ENCODE results near the gene MEG3.
"Not testable (repeated sequence)": the region's sequence is repeated elsewhere in the genome, so short reads cannot be mapped to it uniquely, and the experiment has no call there.

The MEG3 gene

GRCh38 chr14:100816950-100817901 is 8.7 kb upstream of the MEG3 start:
- no peak overlapping the region for H3K9ac ChIP-seq (ENCODE audit: low read length)
- H3K27me3 ChIP-seq (ENCODE audit: control insufficient read depth, insufficient read depth, low read length): no peaks in the 10 kb centered on the region
- H3K9me3 ChIP-seq (ENCODE audit: control insufficient read depth, low read depth, low read length): no peaks in the 10 kb centered on the region
- H3K36me3 ChIP-seq (ENCODE audit: control insufficient read depth, low read depth, low read length): no peaks in the 10 kb centered on the region
- H3K27ac ChIP-seq (ENCODE audit: low read length): no peak overlapping the region
- no peaks in the 10 kb centered on the region for H3K4me1 ChIP-seq (ENCODE audit: control insufficient read depth, low read depth, low read length)
- H3K4me3 ChIP-seq (ENCODE audit: low read length): no peak overlapping the region

- H3K36me3 ChIP-seq (ENCODE audit: control insufficient read depth, low read depth, low read length): no peaks in the 10 kb centered on the region
- no peaks in the 10 kb centered on the region for H3K9me3 ChIP-seq (ENCODE audit: control insufficient read depth, low read depth, low read length)
- no peak overlapping the region for H3K9ac ChIP-seq (ENCODE audit: low read length)
- no peak overlapping the region for H3K27ac ChIP-seq (ENCODE audit: low read length)
- no peak overlapping the region for H3K4me3 ChIP-seq (ENCODE audit: low read length)
- H3K4me1 ChIP-seq (ENCODE audit: control insufficient read depth, low read depth, low read length): no peaks in the 10 kb centered on the region
- no peaks in the 10 kb centered on the region for H3K27me3 ChIP-seq (ENCODE audit: control insufficient read depth, insufficient read depth, low read length)
These were observed 7.7 kb upstream of the MEG3 start for GRCh38 chr14:100818221-100818699.

GRCh38 chr14:100818923-100819322 is 7.0 kb upstream of the MEG3 start:
- not testable (repeated sequence) for H3K4me3 ChIP-seq (ENCODE audit: low read length); H3K9ac ChIP-seq (ENCODE audit: low read length); H3K9me3 ChIP-seq (ENCODE audit: control insufficient read depth, low read depth, low read length); H3K27ac ChIP-seq (ENCODE audit: low read length); H3K4me1 ChIP-seq (ENCODE audit: control insufficient read depth, low read depth, low read length); H3K27me3 ChIP-seq (ENCODE audit: control insufficient read depth, insufficient read depth, low read length); H3K36me3 ChIP-seq (ENCODE audit: control insufficient read depth, low read depth, low read length)

- Histone ChIP-seq H3K4me1 (ENCODE audit: control insufficient read depth, low read depth, low read length) (no peaks in the 10 kb centered on the region), H3K27ac (ENCODE audit: low read length) (no peak overlapping the region), H3K4me3 (ENCODE audit: low read length) (no peak overlapping the region), H3K27me3 (ENCODE audit: control insufficient read depth, insufficient read depth, low read length) (no peaks in the 10 kb centered on the region), H3K9me3 (ENCODE audit: control insufficient read depth, low read depth, low read length) (no peaks in the 10 kb centered on the region), H3K36me3 (ENCODE audit: control insufficient read depth, low read depth, low read length) (no peaks in the 10 kb centered on the region), H3K9ac (ENCODE audit: low read length) (no peak overlapping the region)
These were observed 6.5 kb upstream of the MEG3 start for GRCh38 chr14:100819453-100819828.

GRCh38 chr14:100819829-100820475 is 6.0 kb upstream of the MEG3 start:
- no peaks in the 10 kb centered on the region for H3K36me3 ChIP-seq (ENCODE audit: control insufficient read depth, low read depth, low read length)
- H3K4me3 ChIP-seq (ENCODE audit: low read length): no peak overlapping the region
- no peak overlapping the region for H3K9ac ChIP-seq (ENCODE audit: low read length)
- no peaks in the 10 kb centered on the region for H3K27me3 ChIP-seq (ENCODE audit: control insufficient read depth, insufficient read depth, low read length)
- no peaks in the 10 kb centered on the region for H3K9me3 ChIP-seq (ENCODE audit: control insufficient read depth, low read depth, low read length)
- H3K27ac ChIP-seq (ENCODE audit: low read length): no peak overlapping the region
- H3K4me1 ChIP-seq (ENCODE audit: control insufficient read depth, low read depth, low read length): no peaks in the 10 kb centered on the region

GRCh38 chr14:100820957-100821356 is 5.0 kb upstream of the MEG3 start:
- Histone ChIP-seq H3K9ac (ENCODE audit: low read length) (no peak overlapping the region), H3K27ac (ENCODE audit: low read length) (no peak overlapping the region), H3K4me1 (ENCODE audit: control insufficient read depth, low read depth, low read length) (no peaks in the 10 kb centered on the region), H3K36me3 (ENCODE audit: control insufficient read depth, low read depth, low read length) (no peaks in the 10 kb centered on the region), H3K27me3 (ENCODE audit: control insufficient read depth, insufficient read depth, low read length) (no peaks in the 10 kb centered on the region), H3K4me3 (ENCODE audit: low read length) (no peak overlapping the region), H3K9me3 (ENCODE audit: control insufficient read depth, low read depth, low read length) (no peaks in the 10 kb centered on the region)

GRCh38 chr14:100822013-100822412 is 3.9 kb upstream of the MEG3 start:
- Histone ChIP-seq H3K4me3 (ENCODE audit: low read length) (no peak overlapping the region), H3K4me1 (ENCODE audit: control insufficient read depth, low read depth, low read length) (no peaks in the 10 kb centered on the region), H3K27me3 (ENCODE audit: control insufficient read depth, insufficient read depth, low read length) (no peaks in the 10 kb centered on the region), H3K36me3 (ENCODE audit: control insufficient read depth, low read depth, low read length) (no peaks in the 10 kb centered on the region), H3K27ac (ENCODE audit: low read length) (no peak overlapping the region), H3K9me3 (ENCODE audit: control insufficient read depth, low read depth, low read length) (peaks cover 3% of the 10 kb centered on the region), H3K9ac (ENCODE audit: low read length) (no peak overlapping the region)

GRCh38 chr14:100822532-100823296 is 3.2 kb upstream of the MEG3 start:
- Histone ChIP-seq H3K27me3 (ENCODE audit: control insufficient read depth, insufficient read depth, low read length) (no peaks in the 10 kb centered on the region), H3K9me3 (ENCODE audit: control insufficient read depth, low read depth, low read length) (peaks cover 3% of the 10 kb centered on the region), H3K9ac (ENCODE audit: low read length) (no peak overlapping the region), H3K36me3 (ENCODE audit: control insufficient read depth, low read depth, low read length) (no peaks in the 10 kb centered on the region), H3K4me3 (ENCODE audit: low read length) (no peak overlapping the region), H3K4me1 (ENCODE audit: control insufficient read depth, low read depth, low read length) (no peaks in the 10 kb centered on the region), H3K27ac (ENCODE audit: low read length) (no peak overlapping the region)

GRCh38 chr14:100823413-100824080 is 2.4 kb upstream of the MEG3 start:
- no peaks in the 10 kb centered on the region for H3K4me1 ChIP-seq (ENCODE audit: control insufficient read depth, low read depth, low read length)

GRCh38 chr14:100824091-100824551 is 1.8 kb upstream of the MEG3 start:
- no peak overlapping the region for H3K4me3 ChIP-seq (ENCODE audit: low read length)

More at GRCh38 chr14:100823413-100824080, 2.4 kb upstream of the MEG3 start:
- Histone ChIP-seq H3K4me3 (ENCODE audit: low read length) (no peak overlapping the region), H3K36me3 (ENCODE audit: control insufficient read depth, low read depth, low read length) (no peaks in the 10 kb centered on the region), H3K9ac (ENCODE audit: low read length) (no peak overlapping the region), H3K9me3 (ENCODE audit: control insufficient read depth, low read depth, low read length) (peaks cover 3% of the 10 kb centered on the region), H3K27ac (ENCODE audit: low read length) (no peak overlapping the region), H3K27me3 (ENCODE audit: control insufficient read depth, insufficient read depth, low read length) (no peaks in the 10 kb centered on the region)

More at GRCh38 chr14:100824091-100824551, 1.8 kb upstream of the MEG3 start:
- H3K36me3 ChIP-seq (ENCODE audit: control insufficient read depth, low read depth, low read length): no peaks in the 10 kb centered on the region
- H3K9ac ChIP-seq (ENCODE audit: low read length): no peak overlapping the region
- H3K9me3 ChIP-seq (ENCODE audit: control insufficient read depth, low read depth, low read length): peaks cover 3% of the 10 kb centered on the region
- no peaks in the 10 kb centered on the region for H3K4me1 ChIP-seq (ENCODE audit: control insufficient read depth, low read depth, low read length)
- H3K27ac ChIP-seq (ENCODE audit: low read length): no peak overlapping the region
- H3K27me3 ChIP-seq (ENCODE audit: control insufficient read depth, insufficient read depth, low read length): no peaks in the 10 kb centered on the region

All from iPS-18a (cell line).